GM18907 (cell line): ENCODE results near the gene MGLL.

Experiments
- ATAC-seq: cut with Tn5 transposase; IDR thresholded peaks from one replicate; pipeline ENCODE4 v1.9.1; 2021; ENCODE audit warnings: mild to moderate bottlenecking, moderate library complexity; ENCODE audit not compliant: unreplicated experiment

Gene MGLL

DNA sequence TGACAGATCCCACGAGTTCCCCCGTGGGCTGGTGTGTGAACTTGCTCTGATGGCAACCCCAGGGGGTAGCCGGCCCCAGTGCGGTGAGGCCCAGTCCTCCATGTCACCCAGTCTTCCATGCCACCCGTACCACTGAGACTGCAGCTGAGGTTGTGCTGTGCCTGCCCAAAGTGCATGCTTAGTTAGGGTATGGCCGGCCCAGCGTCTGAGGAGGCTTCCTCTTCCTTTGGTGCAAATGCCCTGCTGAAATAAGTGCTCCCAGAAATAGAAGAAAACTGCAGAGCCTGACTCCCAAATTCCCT lies 31.5 kb downstream of the MGLL start:
- ATAC-seq, result peak; percentile 30

DNA sequence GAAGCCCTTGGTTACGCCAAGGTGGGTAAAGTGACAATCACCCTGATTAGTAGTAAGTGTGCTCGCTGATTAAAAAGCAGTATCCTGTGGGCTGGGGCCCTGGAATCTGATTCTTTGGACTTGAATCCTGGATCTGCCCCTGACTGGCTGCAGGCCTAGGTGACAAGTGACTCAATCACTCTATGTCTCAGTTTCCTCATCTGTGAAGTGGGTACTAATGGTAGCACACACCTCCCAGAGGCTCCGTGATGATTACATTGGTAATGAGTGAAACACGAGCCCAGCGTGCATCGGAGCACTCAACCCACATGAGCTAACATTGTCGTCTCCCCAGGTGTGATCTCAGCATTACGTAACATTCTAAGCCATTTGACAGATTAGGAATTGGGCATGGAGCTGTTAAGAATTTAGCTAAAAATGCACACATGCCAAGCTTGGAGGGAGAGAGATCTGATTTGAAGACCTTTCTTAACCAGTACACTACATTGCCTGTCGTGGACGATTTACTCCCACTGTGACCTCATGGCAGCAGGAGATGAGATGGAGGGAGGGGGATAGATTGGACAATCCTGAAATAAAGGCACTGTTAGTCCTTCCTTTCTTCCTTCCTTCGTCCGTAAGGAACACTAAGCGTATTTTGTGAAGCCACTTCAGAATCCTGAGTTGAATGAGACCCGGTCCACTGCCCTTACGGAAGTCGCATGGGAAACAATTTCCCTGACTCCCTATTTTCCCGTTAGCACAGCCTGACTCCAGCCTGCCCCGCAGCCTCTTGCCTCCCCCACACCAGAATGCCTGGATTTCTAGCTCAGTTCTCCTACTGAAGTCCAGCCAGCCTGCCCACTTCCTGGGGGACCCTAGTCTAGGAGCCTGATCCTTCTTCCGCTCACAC lies 32.1 kb downstream of the MGLL start:
- no peak for ATAC-seq

DNA sequence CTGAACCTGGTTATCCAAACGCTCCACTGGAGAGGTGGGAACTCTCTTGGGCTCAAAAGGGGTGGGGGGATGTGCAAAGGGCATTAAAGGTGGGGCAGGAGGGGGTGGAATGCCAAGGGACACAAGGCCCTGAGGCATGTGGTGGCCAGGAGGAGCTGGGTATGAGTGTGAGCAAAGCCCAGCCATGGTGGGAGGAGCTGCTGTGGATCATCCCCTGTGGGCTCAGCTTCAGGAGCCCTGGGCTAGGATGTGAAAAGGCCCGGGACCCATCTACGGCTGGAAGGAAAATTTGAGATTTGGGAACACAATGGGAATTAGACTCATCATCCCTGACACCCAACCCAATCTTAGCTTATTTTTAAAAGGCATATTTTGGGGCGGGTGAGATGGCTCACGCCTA lies 33.3 kb downstream of the MGLL start:
- ATAC-seq, result no peak

DNA sequence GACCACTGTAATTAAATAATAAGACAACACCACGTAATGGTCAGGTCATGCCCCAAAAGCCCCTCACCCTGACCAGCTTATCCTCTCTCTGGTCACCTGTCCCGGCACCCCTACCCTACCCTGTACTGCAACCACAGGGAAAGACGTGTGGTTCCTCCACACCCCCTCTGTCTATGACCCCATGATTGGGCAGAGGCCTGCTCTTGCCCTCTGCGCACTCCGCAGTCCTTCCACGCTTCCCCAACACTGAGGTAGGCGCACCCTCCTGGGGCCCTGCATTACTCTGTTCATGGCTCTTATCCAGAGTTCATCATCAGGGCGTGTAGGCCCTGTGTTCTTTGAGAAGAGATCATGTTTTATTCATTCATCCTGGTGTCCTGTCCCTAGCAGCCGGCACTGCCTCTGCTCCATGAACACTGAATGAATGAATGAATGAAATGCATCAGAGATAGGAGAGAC lies 33.8 kb downstream of the MGLL start:
- no peak for ATAC-seq

DNA sequence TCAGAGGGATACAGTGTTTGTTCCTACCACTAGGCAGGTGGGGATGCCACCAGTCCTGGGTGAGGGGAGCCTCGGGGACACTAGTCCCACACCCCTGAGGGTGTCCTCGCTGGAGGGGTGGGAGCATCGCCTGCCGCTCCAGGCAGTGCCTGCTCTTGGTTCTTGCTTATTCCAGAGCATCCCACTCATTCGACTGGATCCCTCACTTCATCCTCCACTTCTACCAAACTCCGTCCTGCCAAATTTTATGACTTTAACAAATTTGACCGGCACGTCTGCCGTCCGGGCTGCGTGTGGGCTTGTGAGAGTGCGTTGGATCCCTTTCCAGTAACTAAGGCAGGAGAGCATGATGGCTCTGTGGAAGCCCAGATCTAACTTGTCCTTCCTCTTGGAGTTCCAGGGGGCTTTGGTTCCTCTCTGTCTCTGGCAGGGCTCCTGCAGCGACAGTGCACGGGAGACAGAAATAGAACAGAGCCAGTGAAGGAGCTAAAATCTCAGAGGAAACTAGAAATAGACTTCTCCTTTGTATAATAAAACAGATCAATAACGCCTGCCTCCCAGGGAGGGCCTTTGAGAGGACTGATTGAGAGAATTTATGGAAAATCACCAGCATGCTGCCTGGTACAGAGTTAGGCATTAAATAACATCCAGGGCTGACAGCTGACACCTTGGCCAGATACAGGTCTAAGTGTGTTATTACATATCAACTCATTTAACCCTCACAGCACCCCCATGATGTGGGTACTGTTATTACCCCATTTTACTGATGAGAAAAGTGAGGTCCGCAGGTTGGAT lies 34.5 kb downstream of the MGLL start:
- no peak for ATAC-seq

DNA sequence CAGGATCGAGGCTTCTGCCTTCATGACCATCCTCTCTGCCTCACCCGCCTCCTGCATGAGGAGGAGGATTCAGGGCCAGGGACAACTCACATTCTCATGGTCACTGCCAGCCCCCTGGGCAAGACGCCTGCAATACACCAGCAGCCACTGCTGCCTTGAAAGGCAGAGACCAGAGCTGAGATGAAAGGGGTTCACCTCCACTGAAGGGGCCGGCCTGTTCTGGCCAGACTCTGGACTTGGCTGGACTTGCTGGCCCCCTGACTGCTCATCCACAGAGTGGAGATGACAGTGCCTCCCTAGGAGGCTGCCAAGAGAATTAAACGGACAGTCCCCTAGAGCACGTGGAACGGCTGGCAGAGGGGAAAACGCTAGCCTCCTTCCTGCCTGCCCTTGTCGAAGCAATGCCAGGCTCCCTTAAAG lies 35.2 kb downstream of the MGLL start:
- no peak for ATAC-seq

DNA sequence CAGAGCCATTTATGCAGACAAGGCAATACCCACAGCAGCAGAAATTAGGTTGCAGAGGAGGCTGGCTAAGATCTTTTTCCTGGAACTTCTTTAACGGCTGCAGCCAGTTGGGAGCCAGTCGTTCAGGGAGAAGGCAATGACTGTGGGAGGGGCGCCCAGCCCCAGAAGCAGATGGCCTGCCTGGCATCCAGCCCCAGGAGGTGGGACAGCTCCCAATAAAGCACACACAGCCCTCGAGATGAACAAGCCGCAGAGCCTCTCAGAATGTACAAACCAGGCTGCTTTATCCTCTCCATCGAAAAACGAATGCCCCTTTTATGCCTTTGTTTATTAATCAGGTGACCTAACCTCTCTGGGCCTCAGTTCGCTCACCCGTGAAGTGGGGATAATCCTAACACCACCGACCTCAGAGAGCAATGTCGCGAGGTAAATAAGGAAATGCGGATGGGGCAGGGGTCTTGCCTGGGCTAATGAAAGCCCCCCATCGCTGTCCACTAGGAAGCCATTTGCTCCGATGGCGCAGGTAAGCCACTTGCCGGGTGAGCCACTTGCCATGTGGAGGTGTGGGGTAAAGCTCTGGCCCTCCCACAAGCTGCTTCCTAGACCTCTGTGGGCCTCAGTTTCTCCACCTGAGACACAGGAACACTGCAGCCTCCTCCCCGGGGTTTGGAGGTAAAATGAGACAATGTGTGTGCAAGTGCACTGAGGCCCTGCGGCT lies 35.8 kb downstream of the MGLL start:
- ATAC-seq, result no peak

DNA sequence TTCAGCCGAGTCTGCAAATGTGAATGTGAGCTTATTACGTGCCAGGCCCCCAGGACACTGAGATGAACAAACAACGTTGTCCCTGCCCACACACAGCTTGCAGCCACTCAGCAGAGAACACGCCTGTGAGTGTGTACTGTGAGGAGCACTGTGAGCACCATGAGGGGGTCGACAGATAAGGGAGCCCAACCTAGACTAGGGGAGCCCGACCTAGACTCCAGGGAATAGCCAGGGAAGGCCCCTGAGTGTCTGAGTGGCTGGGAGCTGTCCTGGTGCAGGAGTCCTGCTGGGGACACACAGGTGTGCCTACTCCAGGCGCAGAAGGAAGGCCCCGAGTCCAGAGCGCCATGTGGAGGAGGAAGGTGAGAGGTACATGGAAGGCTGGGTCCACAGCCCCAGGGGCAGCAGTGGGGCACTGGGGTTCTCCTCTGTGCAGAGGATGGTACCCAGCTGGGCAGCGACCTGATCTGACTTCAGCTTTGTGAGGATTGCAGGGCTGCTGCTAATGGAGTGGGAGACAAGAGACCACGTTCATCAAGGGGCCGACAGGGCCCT lies 36.5 kb downstream of the MGLL start:
- ATAC-seq, result no peak

DNA sequence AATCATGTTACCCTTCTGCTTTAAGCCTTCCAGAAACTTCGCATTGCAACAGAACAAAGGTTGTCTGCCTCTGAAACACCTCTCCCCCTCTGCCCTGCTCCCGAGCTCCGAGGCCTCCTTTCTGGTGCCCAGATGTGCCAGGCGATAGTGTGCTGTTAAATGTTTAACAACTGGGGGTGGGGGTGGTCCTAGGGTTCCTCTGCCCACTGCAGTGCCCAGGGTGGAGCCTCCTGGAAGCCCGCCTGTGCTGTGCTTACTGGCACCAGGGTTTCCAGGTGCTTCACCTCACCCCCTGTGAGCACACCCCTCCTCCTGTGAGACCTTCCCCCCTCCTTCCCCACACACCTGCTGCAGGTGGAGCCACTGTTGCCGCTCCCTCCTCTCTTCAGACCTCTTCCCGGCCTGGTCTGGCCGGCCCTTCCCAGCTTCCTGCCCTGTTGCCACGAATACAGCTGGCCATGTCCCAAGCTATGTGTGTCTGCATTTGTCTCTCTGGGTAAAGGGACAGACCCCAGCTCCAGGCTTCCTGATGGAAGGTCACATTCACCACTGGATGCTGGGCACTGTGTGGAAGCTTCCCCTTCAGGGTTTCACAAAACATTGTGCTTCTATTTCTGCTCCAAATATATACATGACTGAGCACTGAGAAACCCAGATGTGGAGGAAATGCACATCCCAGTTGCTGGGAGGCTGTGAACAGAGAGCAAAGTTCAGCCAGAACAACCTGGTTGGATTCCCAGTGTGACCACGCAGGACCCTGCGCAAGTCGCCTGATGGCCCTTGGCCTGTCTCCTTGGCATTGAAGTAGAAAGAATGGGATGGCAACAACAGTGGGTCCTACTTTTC lies 37.2 kb downstream of the MGLL start:
- ATAC-seq, result no peak

DNA sequence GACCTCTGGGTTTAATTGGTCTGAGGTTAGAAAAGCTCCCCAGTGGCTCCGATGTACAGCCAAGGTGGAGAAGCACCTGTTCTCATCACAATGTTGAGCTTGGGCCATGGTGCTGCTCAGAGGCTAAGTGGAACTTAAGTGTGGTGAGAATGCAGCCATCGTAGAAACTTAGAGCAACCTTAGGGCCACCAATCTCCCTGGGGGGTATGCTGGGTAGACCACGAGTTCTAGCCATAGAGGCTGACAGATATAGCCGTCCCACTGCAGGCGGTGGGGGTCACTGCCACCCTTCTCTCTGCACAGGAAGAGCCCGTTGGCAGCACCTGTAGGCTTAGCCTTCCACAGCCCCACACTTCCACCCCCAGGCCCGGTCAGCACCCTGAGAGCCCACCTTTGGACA lies 38.0 kb downstream of the MGLL start:
- ATAC-seq, result peak; percentile 55

DNA sequence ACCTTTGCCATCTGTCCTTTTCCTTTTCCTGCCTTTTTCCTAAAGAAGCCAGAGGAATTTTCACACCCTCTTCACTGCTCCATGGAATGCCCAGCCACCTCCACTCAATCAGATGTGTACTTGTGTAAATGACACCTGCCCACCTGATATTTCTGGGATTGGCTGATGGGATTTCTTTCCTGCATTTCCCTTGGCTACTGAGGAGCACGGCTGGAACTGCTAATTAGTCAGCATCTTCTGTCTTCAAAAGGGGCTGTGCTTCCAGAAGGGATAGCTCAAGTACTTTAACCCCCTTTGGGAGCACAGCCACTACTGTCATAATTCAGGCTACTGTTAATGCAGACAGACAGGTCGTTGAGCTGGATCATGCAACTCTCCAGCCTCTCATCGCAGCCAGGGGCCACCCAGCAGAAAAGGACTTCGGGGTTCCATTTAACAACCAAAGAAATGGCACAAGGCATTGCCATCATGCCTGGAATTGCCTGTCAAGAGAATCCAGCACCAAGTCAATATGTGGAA lies 38.6 kb downstream of the MGLL start:
- ATAC-seq, result no peak

DNA sequence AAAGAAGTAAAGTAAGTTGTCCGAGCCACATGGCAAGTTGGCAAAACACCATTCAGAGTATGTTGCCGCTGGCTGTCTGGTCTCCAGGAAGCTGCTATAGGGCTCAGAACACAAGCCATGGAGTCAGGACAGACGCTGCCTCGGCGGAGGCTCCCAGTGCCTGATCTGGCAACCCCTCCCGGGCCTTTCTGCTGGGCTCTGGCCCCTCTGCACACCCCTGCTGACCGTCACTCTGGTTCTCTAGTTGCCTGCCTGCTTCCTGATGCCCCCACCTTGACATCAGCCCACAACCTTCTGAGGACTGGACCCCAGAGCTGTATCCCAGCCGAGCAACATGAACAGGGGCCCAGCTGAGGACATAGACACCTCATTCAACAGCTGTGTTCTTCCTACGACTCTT lies 39.1 kb downstream of the MGLL start:
- no peak for ATAC-seq

DNA sequence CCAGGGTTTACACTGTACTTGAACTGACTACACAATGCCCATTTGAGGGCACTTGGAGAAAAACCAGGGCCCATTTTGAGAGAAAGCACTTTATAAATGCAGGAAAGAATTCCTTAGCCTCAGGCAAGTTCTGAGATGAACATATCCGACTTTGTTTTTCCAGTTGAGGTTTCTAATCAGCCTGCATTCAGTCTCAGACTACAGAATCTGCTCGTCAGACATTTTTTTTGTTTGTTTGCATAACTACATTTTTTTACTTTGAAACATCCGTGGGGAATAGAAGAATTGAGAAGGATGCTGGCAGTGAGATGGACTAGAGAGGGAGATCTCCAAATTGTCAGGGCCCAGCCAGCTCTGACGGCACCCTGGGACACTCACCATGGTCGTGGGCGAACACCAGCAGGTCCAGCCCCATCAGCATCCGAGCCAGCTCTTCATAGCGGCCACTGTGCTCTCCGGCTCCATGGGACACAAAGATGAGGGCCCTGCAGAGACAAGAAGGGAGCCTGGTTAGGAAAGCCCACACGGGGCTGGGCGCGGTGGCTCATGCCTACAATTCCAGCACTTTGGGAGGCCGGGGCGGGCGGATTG lies 40.8 kb downstream of the MGLL start:
- no peak for ATAC-seq

DNA sequence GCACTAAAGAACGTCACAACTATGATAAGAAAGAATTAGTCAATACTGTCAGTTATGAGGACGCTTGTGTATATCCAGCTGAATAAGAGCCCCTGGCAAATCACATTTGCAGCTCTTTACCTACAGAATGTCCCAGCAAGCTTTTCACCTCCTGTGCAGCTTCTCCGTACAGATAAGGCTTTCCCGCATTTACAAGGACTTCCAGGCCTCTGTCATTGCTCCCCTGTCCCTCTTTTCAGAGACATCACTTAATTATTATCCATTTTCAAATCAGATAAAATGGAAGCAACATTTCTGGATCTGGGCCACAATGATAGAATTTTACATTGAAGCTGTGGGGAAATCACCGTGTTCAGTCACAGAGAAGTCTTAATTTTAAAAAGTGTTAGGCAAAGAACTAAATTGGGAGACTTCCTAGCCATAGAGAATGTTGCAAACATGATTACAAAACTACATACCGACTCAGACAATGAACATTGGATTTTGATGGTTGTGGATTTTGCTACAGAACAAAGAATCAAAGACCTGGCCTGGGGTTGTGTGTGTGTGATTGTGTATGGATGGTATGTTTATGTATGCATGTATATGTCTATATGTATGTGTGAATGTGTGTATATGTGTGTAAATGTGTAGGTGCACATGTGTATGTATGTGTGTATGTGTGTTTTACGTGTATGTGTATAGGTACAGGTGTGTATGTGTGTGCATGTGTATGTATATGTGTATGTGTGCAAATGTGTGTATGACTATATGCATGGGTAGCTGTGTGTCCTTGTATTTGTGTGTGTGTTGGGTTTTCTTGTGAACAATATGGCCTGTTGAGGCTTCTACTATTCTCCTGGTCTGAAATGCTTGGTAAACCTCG lies 41.5 kb downstream of the MGLL start:
- ATAC-seq, result no peak

DNA sequence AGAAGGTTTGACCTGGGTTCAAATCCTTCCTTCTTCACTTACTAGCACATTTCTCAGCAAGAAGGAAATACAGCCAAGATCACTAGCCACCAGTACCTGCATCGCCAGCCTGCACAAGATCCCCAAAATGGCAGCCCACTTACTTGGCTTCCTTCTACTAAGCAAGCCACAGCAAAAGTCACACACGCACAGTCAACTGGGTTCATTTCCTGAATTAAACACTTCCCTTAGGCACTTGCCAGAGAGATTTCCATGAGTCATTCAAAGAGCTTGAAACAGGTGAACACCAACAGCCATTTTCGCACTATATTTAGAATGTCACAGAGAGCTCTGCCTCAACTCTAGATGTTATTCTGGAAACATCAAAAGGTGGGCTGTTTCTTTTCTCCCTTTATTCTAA lies 42.6 kb downstream of the MGLL start:
- no peak for ATAC-seq

DNA sequence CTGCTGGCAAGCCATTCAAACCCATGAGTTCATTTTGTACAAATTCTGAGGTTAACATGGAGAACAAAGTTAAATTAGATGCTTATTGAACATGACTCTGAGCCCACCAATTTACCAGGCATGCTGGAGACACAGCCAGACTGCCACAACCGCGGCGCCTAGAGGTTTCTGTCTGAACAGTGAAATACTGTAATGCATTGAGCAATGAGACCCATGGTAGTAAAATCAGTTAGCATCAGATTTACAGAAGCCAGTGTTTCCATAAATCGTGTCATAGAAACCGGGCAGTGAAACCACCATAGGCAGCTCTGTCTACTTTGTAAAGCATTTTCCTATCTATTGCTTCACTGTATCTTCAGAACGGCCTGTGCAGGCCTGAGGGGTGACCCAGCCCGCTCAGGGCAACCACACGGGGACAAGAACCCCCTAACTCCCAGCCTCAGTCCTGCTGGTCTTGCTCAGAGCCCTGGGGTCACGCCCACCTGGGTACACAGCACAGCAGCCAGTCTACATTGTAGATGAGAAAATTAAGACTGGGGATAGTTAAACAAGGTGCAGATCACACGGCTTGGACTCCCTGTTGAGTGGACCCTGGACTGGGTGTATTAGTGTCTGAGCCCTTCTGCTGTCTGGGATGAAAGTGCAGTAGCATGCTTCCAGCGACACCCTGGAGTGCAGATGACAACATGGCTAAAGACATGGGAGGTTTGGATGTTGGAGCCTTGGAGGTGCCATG lies 44.2 kb downstream of the MGLL start:
- ATAC-seq, result no peak

DNA sequence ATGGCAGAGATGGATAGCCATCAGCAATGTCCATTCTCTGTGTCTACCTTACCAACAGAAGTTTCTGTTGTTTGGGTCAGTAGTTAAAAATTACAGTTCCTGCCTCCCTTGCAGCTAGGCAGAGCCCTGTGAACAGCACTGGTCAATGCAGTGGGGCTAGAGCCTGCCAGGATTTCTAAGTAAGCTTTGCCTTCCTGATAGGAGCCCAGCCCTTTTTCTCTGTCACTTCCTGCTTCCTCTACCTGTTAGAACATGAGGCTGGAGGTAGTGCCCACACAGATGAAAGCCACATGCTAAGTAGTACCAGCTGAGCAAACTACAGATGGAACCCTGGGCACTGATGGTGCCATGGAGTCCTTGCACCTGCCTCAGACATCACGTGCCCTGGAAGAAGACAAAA lies 45.0 kb downstream of the MGLL start:
- no peak for ATAC-seq

DNA sequence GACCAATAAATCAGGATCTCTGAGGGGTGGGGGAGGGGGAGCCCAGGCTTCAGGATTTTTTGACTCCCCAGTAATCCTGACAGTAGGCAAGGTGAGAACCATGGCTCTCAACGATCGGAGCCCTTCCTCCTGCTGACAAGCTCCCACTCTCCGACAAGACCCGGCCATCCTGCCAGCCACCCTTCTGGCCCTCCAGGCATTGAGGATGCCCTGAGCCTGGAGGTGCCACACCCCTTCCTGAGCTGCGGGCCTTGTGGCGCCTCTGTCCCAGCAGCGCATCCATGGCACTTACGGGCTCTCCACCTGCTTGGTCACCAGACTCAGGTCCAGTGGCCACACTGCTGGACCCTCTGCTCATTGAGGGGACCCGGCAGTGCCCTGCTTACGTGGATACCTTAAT lies 46.0 kb downstream of the MGLL start:
- no peak for ATAC-seq
